ENCODE results near the gene TMEM270.

Gene TMEM270

GRCh38 chr7:73908123-73908611, 47.2 kb downstream of the TMEM270 start:
- DNase-seq (ENCODE audit: low read depth): no peak
- TF ChIP-seq CTCF (IDR thresholded peaks at IDR 0.05; ENCODE audit: control insufficient read depth, extremely low read depth, insufficient read depth): no peak
- no peak overlapping the region for H3K4me3 ChIP-seq (ENCODE audit: low read depth, low read length)

- no peak overlapping the region for H3K4me3 ChIP-seq (ENCODE audit: low read depth, low read length)
- TF ChIP-seq CTCF (IDR thresholded peaks at IDR 0.05; ENCODE audit: control insufficient read depth, extremely low read depth, insufficient read depth): no peak
- DNase-seq (ENCODE audit: low read depth): no peak
These were observed 48.3 kb downstream of the TMEM270 start for GRCh38 chr7:73909051-73909941.

GRCh38 chr7:73909996-73910395, 49.0 kb downstream of the TMEM270 start:
- no peak overlapping the region for H3K4me3 ChIP-seq (ENCODE audit: low read depth, low read length)
- no peak for DNase-seq (ENCODE audit: low read depth)
- no peak for TF ChIP-seq CTCF (IDR thresholded peaks at IDR 0.05; ENCODE audit: control insufficient read depth, extremely low read depth, insufficient read depth)

GRCh38 chr7:73912223-73912622, 51.3 kb downstream of the TMEM270 start:
- no peak for DNase-seq (ENCODE audit: low read depth)
- TF ChIP-seq CTCF (IDR thresholded peaks at IDR 0.05; ENCODE audit: control insufficient read depth, extremely low read depth, insufficient read depth): no peak
- H3K4me3 ChIP-seq (ENCODE audit: low read depth, low read length): no peak overlapping the region

Measured in LNCaP clone FGC (cell line).